Kidney capillary endothelial cell (primary cell): ENCODE measurements around the gene SLC27A5.
"Not testable (repeated sequence)": the region's sequence is repeated elsewhere in the genome, so short reads cannot be mapped to it uniquely, and the experiment has no call there.

Experiments used
- DNase-seq: peaks from one replicate; pipeline ENCODE4 v3.0.0-alpha.2; 2018; ENCODE audit warnings: low spot score

The SLC27A5 gene

GRCh38 chr19:58550362-58551122, 38.8 kb upstream of the SLC27A5 start:
- no peak for DNase-seq

GRCh38 chr19:58549664-58550361, 38.0 kb upstream of the SLC27A5 start:
- DNase-seq, result no peak

- DNase-seq, result no peak
These were observed 37.3 kb upstream of the SLC27A5 start for GRCh38 chr19:58548859-58549663.

GRCh38 chr19:58547323-58548312, 35.8 kb upstream of the SLC27A5 start:
- DNase-seq, result no peak

GRCh38 chr19:58546019-58546530, 34.3 kb upstream of the SLC27A5 start:
- no peak for DNase-seq

GRCh38 chr19:58545286-58546018, 33.7 kb upstream of the SLC27A5 start:
- DNase-seq, result no peak

GRCh38 chr19:58544591-58545285, 32.9 kb upstream of the SLC27A5 start:
- DNase-seq, result peak; percentile 66

- DNase-seq, result peak; percentile 98
These were observed 32.2 kb upstream of the SLC27A5 start, which contains the start of gene TRIM28 for GRCh38 chr19:58543826-58544590. TRIM28 (plus strand) TSS chr19:58544064; CDS start chr19:58544758, 694 bp downstream.

- not testable (repeated sequence) for DNase-seq
These were observed 31.0 kb upstream of the SLC27A5 start for GRCh38 chr19:58542641-58543372.

- not testable (repeated sequence) for DNase-seq
These were observed 27.4 kb upstream of the SLC27A5 start for GRCh38 chr19:58539169-58539559.

- no peak for DNase-seq
These were observed 26.7 kb upstream of the SLC27A5 start for GRCh38 chr19:58538257-58539168.

GRCh38 chr19:58536852-58537798, 25.3 kb upstream of the SLC27A5 start:
- DNase-seq, result no peak

GRCh38 chr19:58535857-58536256, 24.1 kb upstream of the SLC27A5 start:
- DNase-seq, result no peak

GRCh38 chr19:58531034-58531840, 19.4 kb upstream of the SLC27A5 start:
- no peak for DNase-seq

GRCh38 chr19:58529405-58529804, 17.6 kb upstream of the SLC27A5 start:
- no peak for DNase-seq
